ENCODE results near the gene C2orf49.
A peak's percentile ranks its signal among the peaks of the same experiment; 100 is the strongest.

Gene C2orf49

DNA sequence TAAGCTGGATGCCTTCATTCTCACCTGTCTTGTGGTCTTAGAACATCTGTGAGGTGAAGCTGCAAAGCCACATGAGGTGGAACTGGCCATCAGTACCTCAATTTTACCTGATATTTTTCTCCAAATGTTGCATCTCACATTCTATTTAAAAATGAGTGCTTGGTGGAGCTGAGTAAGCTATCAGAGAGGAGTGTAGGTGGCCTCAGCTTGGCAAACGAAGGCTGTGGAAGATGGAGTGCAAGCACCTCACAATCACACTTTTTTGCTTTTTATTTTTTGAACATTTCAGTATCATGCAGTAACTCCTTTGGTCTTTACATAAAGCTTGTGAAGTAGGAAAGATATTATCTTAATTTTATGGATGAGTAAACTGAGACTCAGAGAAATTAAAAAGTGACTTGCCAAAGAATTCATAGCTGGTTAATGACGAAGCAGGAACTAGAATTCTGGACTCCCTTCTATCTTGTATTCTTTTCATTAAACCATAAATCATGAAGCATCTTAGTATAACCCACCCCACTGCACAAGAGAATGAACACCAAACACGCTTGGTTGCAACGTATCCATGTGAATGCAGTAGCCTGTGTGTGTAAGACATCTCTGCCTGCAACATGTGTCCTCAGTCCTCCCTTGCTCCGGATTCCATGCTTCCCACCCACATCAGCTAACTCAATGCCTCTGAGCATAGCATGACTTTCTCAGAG, 27.2 kb downstream of the C2orf49 start:
- DNase-seq: no peak

DNA sequence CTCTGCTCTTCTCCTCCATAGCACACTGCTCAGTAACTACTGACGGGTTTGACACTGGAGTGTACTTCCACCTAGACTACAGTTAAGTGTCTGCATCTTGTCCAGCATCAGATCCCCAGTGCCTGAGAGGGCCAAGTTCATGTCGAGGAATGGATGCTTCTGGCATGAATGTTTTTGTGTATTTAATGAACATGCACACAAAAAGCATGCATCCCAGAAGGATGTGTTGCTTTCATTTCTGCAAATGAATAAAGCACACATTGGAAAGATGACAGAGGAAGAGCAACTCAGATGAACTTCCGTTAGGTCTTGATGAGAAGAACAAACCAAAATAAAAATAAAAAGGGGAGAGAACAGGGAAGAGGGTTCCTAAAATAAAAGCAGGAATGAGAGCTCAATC, 27.9 kb downstream of the C2orf49 start:
- no peak for DNase-seq

DNA sequence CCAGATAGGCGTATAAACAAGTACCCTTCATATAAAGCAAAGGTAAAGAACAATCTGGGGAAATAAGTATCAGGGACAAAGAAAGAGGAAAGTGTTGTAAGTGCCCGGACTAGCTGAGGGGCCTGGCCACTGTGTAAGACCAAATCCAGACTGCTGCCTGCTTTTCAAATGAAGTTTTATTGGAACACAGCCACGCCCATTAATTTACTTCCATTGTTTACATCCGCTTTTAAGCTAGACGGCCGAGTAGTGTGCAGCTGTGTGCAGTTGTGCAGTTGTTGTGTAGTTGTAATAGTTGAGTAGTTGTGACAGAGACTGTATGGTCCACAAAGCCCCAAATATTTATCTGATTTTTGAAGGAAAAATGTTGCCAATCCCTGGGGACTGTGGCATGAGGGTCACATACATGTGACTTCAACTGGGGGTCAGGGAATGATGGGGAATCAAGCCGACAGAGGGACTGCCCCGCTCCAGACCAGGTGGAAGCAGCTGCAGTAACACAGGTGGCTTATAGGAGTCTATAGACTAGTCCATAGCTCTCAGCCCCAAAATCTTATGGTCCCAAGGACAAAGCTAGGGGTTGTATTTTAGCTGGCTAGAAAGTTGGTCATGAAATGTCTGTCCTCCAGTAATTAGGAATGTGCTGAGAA, 31.5 kb downstream of the C2orf49 start:
- DNase-seq: no peak

DNA sequence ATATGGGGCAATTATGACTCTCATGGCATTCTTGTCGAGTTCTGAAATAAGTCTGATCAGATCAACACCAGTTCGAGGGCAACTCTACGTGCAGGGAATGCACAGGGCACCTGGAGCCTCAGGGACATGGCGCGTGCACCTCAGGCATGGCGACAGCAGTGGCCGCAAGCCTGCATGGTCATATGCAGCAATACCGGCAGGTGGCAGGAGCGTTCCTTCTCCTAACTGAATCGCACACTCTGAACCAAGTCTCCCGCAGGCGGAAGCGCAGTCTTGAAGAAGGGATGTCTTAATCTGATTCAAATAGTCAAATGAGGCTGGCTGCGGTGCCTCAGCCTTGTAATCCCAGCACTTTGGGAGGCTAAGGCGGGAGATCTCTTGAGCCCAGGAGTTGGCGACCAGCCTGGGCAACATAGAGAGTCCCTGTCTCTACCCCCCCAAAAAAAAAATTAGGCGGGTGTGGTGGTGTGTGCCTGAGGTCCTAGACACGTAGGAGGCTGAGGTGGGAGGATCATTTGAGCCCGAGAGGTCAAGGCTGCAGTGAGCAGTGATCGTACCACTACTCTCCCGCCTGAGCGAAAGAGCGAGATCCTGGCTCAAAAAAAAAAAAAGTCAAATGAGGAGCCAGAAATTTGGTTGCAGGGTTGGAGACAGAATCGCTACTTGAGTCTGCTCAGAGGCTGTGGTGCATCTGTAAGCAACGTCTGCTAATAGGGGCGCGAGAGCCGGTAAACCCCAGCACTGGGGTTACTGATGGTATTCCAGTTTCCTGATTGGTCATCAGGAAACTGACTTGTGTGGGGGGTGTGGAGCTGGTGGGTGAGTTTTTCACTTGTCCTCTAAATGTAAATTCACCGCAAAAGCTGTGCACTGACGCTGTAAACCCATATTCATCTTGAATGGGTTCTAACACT, 32.7 kb downstream of the C2orf49 start:
- DNase-seq: peak; percentile 2

DNA sequence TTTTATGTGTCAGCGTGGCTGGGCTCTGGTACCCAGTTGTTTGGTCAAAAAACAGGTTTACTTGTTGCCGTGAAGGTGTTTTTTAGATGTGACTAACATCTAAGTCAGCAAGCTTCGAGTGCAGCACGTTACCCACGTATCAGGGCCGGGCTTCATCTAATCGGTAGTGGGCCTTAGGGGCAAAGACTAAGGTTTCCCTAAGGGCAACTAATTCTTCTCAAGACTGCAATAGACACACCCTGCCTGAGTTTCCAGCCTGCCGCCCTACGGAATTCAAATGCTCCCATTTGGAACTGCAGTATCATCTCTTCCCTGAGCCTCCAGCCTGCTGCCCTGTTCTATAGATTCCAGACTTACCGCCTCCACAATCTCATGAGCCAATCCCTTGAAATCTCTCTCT, 33.8 kb downstream of the C2orf49 start:
- no peak for DNase-seq

DNA sequence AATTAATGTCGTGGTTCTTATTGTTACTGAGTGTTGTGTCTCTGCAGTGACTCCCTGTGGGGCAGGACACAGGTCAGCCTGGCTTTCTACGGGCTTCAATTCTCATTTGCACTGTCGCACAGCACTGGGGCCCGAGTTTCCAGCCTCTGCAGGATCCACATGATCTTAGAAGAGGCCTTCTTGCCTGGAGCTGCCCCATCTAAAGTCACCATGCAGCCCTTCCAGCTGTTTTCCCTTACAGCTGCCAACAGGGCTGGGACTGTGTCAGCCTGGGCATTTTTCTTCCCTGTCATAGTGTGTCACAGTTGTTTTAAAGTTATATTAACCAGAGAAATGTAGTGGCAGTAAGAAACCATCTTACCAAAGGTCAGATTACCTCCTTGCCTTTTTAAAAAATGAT, 34.5 kb downstream of the C2orf49 start:
- no peak for DNase-seq

DNA sequence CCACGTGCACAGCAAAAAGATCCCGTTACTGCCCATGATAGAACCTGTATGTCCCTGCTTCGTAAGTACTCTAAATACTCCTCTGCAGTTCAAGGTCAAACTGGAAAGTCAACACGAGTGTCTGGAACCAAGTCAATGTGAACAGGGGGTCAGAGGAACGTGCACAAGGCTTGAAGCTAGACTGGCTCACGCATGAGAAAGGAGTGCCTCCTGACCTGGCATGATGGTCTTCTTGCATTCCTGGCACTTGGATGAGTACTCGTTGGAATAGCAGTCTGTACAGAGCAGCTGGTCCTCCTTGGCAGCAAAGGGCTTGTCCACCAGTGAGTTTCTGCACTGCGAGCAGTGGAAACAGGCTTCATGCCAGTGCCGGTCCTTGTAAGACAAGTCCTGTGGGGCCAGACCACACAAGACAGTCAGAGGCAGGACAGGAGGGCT, 36.0 kb downstream of the C2orf49 start:
- peak; percentile 42 for DNase-seq

DNA sequence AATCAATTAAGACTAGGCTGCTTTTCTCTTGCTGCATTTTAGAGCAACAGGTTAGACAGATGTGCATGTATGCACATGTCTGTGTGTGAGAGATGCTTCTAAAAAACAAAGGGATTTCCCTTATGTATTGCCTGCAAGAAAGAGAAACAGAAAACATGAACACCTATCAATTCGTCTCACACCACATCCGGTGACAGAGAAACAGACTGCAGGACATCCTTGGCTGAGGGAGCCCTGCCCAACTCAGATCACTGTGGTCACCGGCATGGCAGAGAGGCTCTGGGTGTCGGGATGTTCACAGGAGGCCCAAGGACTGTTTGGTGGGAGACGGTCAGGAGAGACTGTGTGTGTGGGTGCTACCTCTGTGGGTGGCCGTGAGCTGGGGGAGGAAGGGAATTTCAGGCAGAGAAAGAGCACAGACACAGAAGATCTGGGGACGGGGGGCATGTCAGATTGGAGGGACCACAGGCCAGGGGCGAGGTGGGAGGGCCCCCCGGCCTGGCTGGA, 36.6 kb downstream of the C2orf49 start:
- DNase-seq: no peak

DNA sequence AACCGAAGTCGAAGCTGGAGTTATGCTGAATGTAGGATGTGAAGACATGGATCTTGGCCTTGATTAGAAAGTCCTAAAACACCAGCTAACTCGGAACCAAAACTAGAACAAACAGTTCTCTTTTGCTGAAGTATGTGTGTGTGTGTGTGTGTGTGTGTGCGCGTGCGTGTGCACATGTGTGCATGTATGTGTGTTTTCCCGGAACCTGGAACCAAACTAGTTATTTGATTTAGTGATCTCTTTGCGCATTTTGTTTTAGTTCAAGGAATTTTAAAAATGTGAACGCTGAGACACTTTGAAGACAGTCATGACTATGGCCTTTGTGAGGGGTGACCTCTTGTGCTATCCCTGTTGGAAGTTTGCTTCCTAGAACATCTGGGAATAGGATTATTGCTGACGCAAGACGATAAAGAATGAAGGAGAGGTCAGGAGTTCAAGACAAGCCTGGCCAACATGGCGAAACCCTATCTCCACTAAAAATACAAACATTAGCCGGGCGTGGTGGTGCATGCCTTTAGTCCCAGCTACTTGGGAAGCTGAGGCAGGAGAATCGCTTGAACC, 37.7 kb downstream of the C2orf49 start:
- DNase-seq: no peak

DNA sequence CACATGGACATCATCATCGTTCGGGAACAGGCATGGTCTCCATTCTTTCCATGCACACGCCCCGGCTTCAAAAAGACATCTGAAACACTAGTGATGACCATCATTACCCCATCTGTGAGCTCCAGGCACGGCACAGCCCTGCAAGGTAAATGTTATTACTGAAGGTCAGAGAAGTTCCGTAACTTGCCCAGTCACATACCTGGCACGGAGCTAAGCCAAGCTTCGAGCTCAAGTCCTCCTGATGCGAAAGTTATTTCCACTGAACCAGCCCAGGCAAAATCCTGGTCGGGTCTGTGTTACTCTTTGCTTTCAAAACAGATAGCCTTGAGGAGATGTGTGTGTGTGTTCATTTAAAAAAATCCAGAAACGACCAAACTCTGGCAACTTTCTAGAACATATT, 38.7 kb downstream of the C2orf49 start:
- DNase-seq: no peak

DNA sequence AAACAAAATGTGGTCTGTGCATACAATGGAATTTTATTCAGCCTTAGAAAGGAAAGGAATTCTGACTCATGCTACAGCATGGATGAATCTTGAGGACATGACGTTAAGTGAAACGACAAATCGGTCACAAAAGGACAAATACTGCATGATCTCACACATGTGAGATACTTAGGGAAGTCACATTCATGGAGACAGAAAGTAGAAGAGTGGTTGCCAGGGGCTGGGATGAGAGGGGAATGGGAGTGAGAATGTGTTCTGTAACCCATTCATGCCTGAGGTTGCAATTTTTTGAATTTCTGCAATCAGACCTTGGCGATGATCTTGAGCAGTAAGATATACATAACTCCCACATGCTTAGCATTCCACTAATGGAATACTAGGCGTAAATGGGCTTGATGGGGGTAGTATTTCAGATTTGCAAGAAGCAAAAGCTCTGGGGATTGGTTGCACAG, 39.5 kb downstream of the C2orf49 start:
- no peak for DNase-seq

DNA sequence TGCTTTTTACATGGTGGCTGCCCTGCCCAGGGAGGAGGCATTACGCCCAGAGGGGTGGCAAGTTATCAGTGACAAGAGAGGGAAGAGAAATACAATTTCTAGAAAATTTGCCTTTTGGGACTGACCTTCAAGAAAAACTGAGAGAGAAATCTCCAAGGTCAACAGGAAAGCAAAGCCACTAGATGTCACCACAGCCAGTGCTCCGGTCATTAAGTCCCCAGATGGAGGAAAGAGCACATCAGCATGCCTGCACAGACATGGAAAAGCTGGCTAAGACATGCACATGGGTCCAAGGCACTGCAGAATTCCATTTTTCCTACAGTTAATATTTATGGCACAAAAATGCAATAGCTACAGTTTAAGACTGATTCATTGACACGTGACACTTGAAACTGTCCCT, 40.5 kb downstream of the C2orf49 start:
- no peak for DNase-seq

DNA sequence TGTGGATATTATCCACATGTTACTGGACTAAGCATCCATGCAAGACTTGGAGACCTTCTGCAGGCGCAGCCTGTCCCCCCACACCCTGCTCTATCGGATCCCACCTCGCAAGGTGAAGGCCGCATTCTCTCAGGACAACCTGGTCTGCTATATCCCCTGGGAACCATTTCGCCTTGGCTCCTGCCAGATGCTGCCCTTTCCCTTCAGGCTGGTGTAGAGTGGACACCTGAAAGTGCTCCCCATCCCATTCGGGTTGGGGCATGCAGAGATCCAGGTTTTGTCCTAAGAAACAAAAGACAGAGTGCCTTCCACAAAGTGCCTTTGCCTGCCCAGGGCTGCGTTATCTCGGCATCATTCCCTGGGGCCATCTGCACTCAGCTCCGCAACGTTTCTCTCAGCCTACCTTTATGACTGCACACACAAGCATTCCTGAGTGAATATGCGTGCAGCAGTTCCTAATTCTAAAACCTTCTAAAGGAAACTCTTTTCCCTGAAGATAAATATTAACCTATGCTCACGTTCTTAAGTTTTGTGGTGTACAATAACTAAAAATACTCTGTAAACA, 41.0 kb downstream of the C2orf49 start:
- no peak for DNase-seq

DNA sequence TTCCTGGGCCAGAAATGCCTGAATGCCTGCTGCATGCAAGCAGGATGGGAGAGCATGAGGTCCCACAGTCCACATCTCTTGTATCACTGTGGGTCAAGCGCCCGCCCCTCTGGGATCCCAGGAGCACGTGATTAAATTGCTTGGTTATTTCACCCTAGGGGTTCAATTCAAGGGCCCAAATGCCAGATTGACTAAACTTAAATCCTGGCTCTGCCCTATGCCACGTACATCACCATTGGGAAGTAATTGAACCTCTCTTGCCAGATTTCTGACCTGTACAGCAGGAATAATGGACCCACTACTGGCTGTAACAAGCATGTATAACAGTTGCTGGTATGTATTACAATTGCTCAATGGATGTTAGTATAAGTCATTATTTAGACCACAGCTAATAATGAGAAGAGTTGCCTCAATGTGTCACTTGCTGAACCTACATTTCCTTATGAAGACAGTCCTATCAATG, 41.6 kb downstream of the C2orf49 start:
- no peak for DNase-seq

DNA sequence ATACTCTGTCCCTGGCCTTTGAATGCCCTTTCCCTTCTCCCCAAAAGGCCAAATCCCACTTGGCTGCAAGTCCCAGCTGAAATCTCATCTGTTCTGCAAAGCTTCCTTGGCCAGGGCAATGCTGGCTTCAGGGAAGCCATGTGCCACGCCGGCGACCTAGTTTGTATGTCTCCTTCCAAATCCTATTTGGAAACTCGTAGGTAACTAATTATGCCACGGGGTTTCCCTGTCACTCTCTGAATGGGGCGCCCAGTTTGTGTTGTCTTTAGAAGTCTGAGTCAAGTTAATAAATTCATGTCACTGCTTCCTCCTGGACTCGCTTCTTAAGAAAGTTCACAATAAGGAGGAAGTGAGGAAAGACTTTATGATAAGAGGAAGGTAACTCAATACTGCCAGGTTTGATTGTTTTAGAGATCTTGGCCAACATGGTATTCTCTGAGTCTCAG, 42.4 kb downstream of the C2orf49 start:
- no peak for DNase-seq

DNA sequence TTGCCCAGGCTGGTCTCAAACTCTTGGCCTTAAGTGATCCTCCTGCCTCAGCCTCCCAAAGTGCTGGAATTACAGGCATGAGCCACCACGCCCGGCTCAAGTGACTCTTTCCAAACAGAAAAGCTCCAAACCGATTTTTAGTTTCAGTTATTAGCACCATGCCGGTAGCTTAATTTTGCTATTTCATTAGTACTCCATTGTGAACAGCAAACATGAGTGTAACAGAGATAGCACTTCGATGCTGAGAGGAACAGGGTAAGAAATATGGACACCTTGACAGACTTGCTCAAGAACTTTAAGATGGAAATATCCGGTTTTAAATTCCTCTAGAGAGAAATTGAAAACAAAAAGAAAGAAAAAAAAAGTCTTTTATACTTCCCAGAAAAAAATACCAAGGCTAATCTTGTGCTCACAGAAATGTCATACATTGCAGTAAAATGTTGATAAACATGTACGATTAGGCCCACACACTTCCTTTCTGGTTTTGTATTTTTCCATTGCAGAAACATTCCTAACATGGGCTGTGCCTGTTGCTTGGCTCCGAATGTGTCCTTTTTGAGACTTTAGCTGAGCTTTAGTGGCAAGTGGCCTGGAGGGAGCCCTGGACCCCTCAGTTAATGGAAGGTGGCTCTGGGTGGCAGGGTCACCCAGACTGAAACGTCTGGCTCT, 43.2 kb downstream of the C2orf49 start:
- DNase-seq: no peak

DNA sequence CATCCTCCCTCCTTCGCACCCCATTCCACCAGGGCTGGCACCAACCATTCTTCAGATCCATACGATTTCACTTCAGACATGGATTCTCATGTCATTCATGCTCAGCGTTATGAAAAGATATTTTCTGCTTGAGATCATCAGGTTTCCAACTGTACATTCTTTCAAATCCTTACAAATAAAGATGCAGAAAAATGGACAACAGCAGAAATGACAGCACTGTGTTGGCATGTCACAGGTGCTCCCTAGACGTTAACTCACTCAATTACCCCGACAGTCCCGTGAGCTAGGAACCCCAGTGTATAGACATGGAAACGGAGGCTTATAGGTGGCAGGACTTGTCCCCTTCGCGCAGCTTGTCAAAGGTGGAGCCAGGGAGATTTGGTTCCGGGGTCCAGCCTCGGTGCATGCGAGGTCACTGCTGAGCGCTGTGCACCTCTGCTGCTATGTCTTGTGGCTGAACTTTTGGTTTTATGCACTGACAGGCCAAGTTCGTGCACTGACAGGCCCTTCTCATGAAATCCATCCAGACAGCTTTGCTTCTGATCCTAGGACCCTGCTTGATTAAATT, 43.8 kb downstream of the C2orf49 start:
- DNase-seq: no peak

DNA sequence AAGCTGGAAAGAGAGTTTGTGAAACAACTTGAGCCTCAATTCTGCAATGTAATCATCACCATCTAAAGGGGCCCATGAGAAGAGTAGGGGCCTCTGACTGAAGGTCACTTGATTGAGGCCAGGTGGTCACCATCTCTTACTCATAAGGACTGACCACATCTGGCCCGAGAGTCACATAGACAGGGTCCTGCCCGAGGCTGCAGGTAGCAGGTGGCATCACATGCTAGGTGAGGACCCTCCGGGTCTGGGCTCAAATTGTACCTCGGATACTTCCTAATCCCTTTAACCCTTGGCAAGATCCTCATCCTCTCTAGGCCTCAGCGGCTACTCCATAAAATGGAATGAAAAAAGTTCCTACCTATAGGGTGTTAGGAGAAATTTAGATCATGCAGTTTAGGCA, 44.8 kb downstream of the C2orf49 start:
- DNase-seq: no peak

DNA sequence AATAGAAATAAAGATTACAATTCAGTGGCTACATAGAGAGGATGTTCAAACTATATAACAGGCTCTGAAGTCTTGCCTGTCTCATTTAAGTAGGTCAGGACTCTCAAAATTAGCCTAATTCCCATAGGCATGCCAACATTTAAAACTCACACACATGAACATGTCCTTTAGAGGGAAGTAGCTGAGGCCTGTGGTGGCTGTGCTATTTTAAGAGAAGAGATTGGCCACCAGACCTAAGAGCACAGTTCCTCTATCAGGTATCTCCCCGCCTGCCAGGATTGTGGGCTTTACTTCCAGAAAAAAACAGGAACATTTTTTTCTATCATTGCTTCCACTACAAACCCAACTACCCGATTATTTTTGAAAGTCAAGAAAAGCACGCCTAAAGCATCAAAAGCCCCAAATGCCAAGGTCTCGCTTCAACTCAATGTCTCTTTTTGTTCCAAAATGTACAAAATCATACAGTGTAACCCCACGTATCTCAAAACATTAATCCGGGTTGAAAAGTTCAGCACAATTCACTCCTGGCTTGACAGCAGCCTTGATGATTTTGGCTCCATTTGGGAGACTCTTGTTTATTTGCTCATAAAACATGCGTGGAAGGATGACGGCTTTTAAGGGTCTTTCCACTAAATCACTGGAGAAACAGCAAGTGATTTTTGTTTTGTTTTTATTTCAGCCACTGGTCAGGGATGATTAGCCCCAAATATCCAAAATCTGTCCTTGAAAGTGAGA, 46.3 kb downstream of the C2orf49 start:
- no peak for DNase-seq

DNA sequence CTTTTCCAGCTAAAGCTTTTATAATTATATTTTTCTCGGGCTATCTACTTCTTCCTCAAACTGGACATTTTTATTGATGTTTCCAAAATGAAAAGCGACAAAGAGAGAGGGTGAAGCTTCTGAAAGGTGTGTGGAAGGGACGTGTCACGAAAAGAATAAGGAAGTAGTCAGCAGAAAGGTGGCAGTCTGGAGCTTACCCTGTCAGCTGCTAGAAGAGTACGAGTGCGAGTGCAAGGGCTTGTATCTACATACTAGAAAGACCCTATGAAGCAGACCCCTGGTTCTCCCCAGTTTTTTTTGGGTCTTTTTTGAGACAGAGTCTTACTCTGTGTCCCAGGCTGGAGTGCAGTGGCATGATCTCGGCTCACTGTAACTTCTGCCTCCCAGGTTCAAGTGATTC, 46.9 kb downstream of the C2orf49 start:
- DNase-seq: no peak

DNA sequence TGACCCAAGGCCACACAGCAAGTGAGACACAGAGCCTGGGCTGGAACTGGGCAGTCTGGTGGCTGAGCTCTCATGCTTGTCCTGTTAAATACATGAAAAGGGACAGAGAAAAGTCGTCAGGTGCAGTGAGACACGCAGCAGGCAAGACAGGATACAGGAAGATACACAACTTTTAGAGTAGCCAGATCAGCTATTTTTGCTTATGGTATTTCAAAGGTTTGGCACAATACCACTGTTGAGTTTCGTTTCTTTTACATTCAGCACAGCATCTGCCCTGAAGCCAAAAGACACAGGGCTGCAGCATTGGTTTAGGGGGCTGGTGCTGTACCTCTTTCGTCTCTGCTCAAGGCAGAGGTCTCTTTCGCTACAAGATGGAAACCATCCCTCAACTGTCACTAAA, 47.5 kb downstream of the C2orf49 start:
- no peak for DNase-seq

All from NCI-H446 treated with DMSO at 0.1 percent for 48 hours (cell line).